GM21825 (cell line): ENCODE measurements around the gene FABP2.
"Not testable (repeated sequence)": the region's sequence is repeated elsewhere in the genome, so short reads cannot be mapped to it uniquely, and the experiment has no call there.

ENCODE experiments used
- ATAC-seq: cut with Tn5 transposase; IDR thresholded peaks from one replicate; pipeline ENCODE4 v1.9.1; 2021; ENCODE audit warnings: mild to moderate bottlenecking, moderate library complexity; ENCODE audit not compliant: unreplicated experiment

FABP2 gene

DNA sequence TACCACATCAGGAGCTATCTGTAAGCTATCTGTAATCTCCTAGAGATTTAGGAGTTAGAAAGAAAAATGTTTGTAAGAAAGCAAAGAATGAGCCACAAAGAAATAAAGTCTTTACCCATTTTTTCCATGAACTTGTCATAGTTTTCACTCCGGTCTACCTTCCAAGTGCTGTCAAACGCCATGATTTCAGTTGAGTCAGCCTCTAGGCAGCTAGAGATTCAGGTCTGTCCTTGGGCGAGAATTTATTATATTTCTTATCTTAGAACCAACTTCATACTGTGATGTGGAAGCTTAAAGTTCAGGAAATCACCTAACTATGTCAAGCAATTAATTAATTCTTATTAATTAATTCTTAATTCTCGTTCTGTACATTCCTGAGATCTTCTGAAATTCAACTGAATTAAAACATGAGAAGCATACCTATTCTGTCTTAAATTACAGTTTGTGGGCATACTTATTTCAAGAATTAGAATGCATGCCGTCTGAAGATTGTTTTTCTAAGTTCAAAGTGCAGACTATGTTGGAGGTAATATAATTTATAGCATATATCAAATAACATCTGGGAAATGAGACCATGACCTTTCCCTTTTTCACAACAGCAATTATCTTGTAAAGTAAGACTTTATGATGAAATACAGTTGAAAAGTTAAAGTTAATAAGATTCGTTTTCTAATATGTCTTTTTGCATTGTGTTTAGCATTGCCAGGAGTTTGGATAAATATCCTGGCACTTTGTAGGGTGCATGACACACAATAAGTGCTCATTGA, at the start of gene FABP2:
TSS of gene FABP2 (minus strand) at position 218 of the 767 bp plus-strand sequence. CDS start at position 182, 36 bp downstream.
- ATAC-seq, result no peak

DNA sequence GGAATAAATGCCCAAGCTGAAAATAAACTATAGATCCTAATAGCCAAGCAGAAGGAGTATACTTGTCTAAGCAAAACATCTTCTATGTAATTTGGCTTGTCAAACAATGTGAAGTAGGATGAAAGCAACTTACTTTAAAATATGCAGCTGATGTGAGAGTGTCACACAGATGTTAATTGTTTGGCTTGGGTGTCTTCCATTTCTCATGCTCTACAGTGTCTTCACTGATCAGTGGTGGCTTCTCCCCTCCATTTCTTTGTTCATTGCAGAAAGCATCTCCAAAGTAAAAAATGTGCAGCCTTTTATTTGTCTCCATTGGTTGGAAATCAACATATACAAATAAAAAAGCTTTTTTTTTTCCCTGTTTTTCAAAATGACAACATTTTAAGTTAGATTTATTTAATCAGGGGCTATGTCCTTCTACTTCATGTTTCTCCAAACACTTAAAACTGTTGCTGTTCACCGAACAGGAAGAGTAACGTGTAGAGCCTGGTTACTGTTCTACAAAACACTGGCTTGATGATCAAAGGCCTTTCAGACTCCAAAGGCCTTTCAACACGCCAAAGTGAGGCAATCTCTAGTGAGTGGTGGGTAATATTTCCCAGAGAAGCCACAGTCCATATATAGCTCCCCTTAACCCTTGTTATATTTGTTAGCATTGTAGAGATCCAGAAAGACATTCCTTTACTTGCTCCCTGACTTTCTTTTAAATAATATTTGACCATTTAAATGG, 49.2 kb upstream of the FABP2 start:
- ATAC-seq, result not testable (repeated sequence)

GRCh38 chr4:119370392-119370791, 48.5 kb upstream of the FABP2 start:
- ATAC-seq, result peak; percentile 99

GRCh38 chr4:119366802-119367201, 44.9 kb upstream of the FABP2 start:
- ATAC-seq, result not testable (repeated sequence)

- not testable (repeated sequence) for ATAC-seq
Measured at GRCh38 chr4:119364203-119364602, 42.3 kb upstream of the FABP2 start.

- ATAC-seq, result not testable (repeated sequence)
Measured at GRCh38 chr4:119363372-119363771, 41.4 kb upstream of the FABP2 start.

GRCh38 chr4:119362413-119362812, 40.5 kb upstream of the FABP2 start:
- ATAC-seq, result not testable (repeated sequence)

DNA sequence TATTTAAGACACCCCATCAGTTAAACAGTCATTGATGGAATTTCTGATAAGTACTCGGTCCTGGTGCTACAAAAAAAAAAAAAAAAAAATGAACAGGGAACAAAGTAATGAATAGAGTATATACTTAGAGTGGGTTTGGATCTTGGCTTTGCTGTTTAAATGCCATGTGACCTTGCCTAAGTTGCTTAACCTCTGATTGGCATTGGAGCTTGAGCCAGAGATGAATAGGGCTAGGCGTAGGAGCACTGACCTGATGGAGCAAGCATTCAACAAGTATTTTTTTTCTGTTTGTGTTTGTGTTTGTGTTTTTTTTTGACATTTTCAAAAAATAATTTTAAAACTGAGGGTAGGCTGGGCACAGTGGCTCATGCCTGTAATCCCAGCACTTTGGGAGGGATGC, 37.9 kb upstream of the FABP2 start:
- ATAC-seq, result not testable (repeated sequence)

GRCh38 chr4:119356796-119357195, 34.9 kb upstream of the FABP2 start:
- not testable (repeated sequence) for ATAC-seq

DNA sequence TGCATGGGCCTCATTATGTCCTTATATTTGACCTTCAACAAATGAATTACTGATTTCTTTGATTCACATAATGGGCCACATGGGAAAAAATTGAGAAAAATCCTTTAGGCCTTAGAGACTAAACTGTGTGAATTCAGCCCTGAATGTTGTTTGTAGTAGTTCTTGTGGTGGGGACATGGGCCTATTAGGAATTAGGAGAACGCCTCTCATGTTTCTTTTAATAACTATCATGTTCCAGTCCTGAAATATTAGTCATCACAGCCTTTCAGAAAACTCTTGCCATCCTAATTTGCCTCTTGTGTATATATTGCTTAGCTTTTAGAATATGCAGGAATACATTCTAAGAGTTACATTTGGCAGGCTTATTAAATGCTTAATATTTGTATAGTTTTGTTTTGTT, 34.1 kb upstream of the FABP2 start:
- not testable (repeated sequence) for ATAC-seq

DNA sequence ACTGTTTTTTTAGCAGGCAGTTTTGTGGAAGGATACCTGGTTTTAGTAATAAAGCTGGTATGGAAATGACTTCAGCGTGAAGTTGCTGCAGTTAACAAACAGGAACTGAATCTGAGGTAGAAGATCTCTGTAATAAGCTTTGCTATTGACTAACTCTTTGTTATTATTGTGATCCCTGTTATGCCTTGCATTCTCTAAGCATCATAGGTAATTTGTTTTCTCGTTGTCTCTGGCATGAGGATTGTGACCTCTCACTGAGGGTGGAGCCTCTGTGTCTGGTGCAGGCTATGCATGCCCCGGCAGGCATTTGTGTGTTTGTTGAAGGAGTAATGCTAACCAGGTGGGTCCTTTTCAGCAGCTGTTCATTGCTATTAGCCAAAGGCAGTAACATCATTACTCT, 31.4 kb upstream of the FABP2 start:
- not testable (repeated sequence) for ATAC-seq

- not testable (repeated sequence) for ATAC-seq
Measured at GRCh38 chr4:119348169-119348568, 26.2 kb upstream of the FABP2 start.

- ATAC-seq, result not testable (repeated sequence)
Measured at GRCh38 chr4:119343293-119343692, 21.4 kb upstream of the FABP2 start.

DNA sequence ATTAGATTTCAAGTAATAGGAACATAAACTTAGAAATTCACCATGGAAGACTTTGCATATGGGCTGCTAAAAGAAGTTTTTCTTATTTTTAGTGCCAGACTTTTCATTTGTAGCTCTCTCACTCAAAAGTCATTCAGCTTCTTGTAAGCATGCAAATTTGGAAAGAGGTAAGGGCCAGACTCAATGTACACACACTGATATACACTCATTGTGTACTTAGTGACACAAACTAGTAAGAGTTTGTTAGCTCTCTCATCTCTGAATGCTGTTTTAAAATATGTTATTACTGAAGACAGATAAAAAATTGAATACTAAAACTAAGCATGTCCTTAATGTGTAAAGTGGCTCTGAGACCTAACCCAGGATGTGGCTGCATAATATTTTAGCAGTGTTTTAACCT, 18.0 kb upstream of the FABP2 start:
- ATAC-seq, result not testable (repeated sequence)

DNA sequence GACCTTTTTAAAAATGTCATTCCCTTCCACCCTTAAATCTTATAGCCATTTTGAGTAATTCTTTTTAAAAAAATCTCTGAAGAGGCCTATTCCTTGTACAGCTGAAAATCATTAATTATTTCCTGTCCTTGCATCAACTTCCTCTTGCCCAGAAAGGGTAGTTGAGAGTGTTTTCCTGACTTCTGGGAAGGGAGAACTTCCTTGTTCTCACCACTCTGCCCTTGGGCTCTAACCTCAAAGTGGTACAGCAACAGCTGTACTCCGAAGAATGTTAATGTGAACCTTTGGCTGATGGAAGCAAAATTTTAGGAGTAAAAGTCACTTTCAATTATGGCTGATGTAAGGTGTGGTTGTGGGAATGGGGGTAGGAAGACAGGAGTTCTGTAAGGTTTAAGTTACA, 15.1 kb upstream of the FABP2 start:
- ATAC-seq, result no peak

GRCh38 chr4:119336332-119336979, 14.5 kb upstream of the FABP2 start:
- ATAC-seq, result not testable (repeated sequence)

- ATAC-seq, result no peak
Measured at GRCh38 chr4:119329835-119330620, 8.1 kb upstream of the FABP2 start.

DNA sequence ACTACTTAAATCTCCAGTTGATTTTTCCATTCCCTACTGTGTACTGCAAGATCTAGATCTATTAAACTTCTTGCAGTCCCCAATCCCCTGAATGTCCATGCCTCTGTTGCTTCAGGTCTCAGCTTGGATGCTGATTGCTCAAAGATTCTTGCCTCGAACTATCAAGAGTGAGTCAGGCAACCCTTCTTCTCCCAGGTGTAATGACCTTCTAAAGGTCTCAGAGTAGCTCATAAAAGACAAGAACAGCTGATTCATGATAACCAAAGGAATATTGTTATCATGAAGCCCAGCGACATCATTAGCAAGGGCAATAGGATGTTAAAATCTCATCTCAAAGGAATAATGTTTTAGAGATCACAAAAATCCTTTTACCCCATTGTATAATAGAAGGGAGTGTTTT, 6.8 kb upstream of the FABP2 start:
- no peak for ATAC-seq

GRCh38 chr4:119317990-119318389, 3.9 kb downstream of the FABP2 start:
- ATAC-seq, result no peak

- ATAC-seq, result no peak
Measured at GRCh38 chr4:119315036-119315435, 6.9 kb downstream of the FABP2 start.

- peak; percentile 76 for ATAC-seq
Measured at GRCh38 chr4:119314356-119314755, 7.6 kb downstream of the FABP2 start.
